HG02798 (cell line): ENCODE data around the gene GPR55.

ENCODE experiments used
- ATAC-seq: cut with Tn5 transposase; IDR thresholded peaks from one replicate; pipeline ENCODE4 v1.9.1; 2021; ENCODE audit warnings: mild to moderate bottlenecking; ENCODE audit not compliant: unreplicated experiment, poor library complexity

Gene GPR55

GRCh38 chr2:230871361-230872150 is 53.5 kb downstream of the GPR55 start:
- no peak for ATAC-seq

- no peak for ATAC-seq
These were observed 54.3 kb downstream of the GPR55 start for GRCh38 chr2:230870544-230871360.

- ATAC-seq: no peak
These were observed 55.0 kb downstream of the GPR55 start for GRCh38 chr2:230869914-230870543.

GRCh38 chr2:230868947-230869913 is 55.8 kb downstream of the GPR55 start:
- ATAC-seq: no peak

GRCh38 chr2:230868161-230868946 is 56.7 kb downstream of the GPR55 start:
- ATAC-seq: no peak

GRCh38 chr2:230866756-230867523 is 58.1 kb downstream of the GPR55 start:
- ATAC-seq: no peak

- ATAC-seq: no peak
These were observed 59.0 kb downstream of the GPR55 start for GRCh38 chr2:230865766-230866755.

- ATAC-seq: no peak
These were observed 59.7 kb downstream of the GPR55 start for GRCh38 chr2:230865307-230865765.

- ATAC-seq: peak; percentile 75
These were observed 60.3 kb downstream of the GPR55 start, which contains the start of gene ITM2C for GRCh38 chr2:230864605-230865306. Gene ITM2C, plus strand, starts transcription at chr2:230864942. Its CDS starts 84 bp downstream, at chr2:230865026.

GRCh38 chr2:230864122-230864604 is 60.9 kb downstream of the GPR55 start:
- no peak for ATAC-seq

GRCh38 chr2:230863442-230864121 is 61.5 kb downstream of the GPR55 start:
- no peak for ATAC-seq

GRCh38 chr2:230863031-230863430 is 62.0 kb downstream of the GPR55 start:
- no peak for ATAC-seq

GRCh38 chr2:230862292-230862691 is 62.8 kb downstream of the GPR55 start:
- no peak for ATAC-seq

- no peak for ATAC-seq
These were observed 63.3 kb downstream of the GPR55 start for GRCh38 chr2:230861552-230862255.
